Ovary (tissue), 3 donors: ENCODE measurements around the gene CRACR2A.

ENCODE experiments used
- EP300 ChIP-seq: sonication (generic); formaldehyde crosslinking; IDR thresholded peaks from one replicate; pipeline ENCODE4 v1.6.1; 2017; ENCODE audit warnings: antibody characterized with exemption
- POLR2A ChIP-seq: fragments of 450-650 bp; IDR thresholded peaks from one replicate; pipeline ENCODE4 v1.6.1; 2017; ENCODE audit warnings: antibody characterized with exemption, mild to moderate bottlenecking, moderate library complexity
- TF ChIP-seq, protein P1 (sequence below), 3 donors: fragments of 450-650 bp in 2 of 3; fragments of 200-600 bp in 1 of 3; IDR thresholded peaks; one replicate each; pipeline versions ENCODE4 v1.5.1 to v1.8.0; 2016 to 2022; ENCODE audit warnings: antibody characterized with exemption in 3 of 3, mild to moderate bottlenecking in 1 of 3
- donor health status: DM: no; HTN: no; CAD: no.

DNA sequence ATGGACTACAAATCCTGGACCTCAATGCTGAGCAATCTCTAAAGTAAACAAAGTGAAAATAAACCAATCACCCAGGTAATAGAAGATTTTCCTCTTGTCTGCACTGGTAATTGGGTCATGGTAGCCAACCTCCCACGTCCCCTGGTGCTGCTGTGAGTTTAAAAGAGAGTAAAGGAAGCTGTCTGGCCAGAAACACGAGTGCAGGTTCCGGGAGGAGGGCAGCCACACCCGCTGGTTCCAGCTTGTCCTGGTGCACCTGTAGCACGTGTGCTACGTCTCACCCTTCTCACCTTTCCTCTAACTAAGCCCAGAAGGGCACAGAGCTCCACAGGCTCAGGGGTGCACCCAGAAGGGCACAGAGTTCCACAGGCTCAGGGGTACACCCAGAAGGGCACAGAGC lies 5.4 kb downstream of the CRACR2A start:
- TF ChIP-seq POLR2A (no peak), EP300 (no peak)
- TF ChIP-seq, protein P1, sequence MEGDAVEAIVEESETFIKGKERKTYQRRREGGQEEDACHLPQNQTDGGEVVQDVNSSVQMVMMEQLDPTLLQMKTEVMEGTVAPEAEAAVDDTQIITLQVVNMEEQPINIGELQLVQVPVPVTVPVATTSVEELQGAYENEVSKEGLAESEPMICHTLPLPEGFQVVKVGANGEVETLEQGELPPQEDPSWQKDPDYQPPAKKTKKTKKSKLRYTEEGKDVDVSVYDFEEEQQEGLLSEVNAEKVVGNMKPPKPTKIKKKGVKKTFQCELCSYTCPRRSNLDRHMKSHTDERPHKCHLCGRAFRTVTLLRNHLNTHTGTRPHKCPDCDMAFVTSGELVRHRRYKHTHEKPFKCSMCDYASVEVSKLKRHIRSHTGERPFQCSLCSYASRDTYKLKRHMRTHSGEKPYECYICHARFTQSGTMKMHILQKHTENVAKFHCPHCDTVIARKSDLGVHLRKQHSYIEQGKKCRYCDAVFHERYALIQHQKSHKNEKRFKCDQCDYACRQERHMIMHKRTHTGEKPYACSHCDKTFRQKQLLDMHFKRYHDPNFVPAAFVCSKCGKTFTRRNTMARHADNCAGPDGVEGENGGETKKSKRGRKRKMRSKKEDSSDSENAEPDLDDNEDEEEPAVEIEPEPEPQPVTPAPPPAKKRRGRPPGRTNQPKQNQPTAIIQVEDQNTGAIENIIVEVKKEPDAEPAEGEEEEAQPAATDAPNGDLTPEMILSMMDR (IDR thresholded peaks at IDR 0.05): no peak
